ENCODE results near the gene KCNS3. TPM values are rescaled to one million over a fixed set of nuclear protein-coding genes. Genes with fewer than 3 reads are reported as not detected.

Gene KCNS3
- total and polyA plus RNA-seq, 2 of the 13 experiments (the other 11 are each of a cell fraction or from before 2014, with no cell fraction given), result not detected

- TF ChIP-seq ZNF687 (CRISPR knock-in tag; IDR thresholded peaks at IDR 0.05), result no peak
- TF ChIP-seq ZNF333 (CRISPR knock-in tag; IDR thresholded peaks at IDR 0.05; ENCODE audit: borderline replicate concordance), result no peak
- TF ChIP-seq NCOR1 (IDR thresholded peaks at IDR 0.05; ENCODE audit: borderline replicate concordance, low read length), result no peak
- no peak for TF ChIP-seq ZNF280D (CRISPR knock-in tag; IDR thresholded peaks at IDR 0.05)
- no peak for TF ChIP-seq HHEX (CRISPR knock-in tag; IDR thresholded peaks at IDR 0.05)
- TF ChIP-seq ZNF883 (CRISPR knock-in tag; IDR thresholded peaks at IDR 0.05; ENCODE audit: not compliant biosample characterization), result no peak
- no peak for TF ChIP-seq ELF3 (CRISPR knock-in tag; IDR thresholded peaks at IDR 0.05)
Observed at GRCh38 chr2:17950006-17950405, 71.5 kb downstream of the KCNS3 start (continued).
